GM18870 (cell line): ENCODE measurements around the gene AFP.

Experiments used
- ATAC-seq: cut with Tn5 transposase; IDR thresholded peaks from one replicate; pipeline ENCODE4 v1.9.1; 2021; ENCODE audit warnings: moderate library complexity; ENCODE audit not compliant: unreplicated experiment

Gene AFP

DNA sequence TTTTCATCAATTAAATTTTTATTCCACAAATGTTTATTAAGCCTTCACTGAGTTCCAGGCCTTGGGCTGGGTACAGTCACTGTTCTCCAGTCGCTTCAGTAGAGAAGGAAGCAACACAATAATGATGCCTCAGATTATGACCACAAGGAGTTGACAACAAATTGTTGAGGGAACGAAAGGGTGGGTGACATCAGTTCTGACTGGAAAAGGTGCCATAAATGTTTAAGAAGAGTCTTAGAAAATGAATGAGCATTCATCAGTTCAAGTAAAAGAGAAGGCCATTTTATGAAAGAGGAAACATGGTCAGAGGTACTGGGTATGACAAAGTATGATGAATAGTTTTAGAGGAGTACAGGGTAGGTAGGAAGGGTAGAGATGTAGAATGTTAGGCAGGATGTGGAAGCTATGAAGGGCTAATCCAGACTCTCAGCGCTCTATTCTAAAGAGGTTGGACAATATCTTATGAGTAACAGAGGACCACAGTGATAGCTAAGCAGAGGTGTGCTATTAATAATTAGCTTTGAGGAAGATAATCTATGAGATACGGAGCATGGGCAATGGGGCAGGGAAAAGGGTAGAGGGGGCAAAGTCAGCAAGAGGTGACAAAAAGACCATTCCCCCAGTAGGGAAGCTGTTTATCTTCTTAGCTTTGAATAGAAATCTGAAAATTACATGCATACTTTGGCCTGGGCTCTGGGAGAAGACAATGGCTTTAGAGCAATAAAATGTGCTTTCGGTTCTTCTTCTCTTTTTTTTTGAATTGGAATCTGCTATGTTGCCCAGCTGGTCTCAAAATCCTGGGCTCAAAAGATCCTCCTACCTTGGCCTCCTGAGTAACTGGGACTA lies 20.4 kb downstream of the AFP start:
- ATAC-seq: no peak

- no peak for ATAC-seq
These were observed 22.4 kb downstream of the AFP start for GRCh38 chr4:73458184-73459047.

- ATAC-seq: no peak
These were observed 23.0 kb downstream of the AFP start for GRCh38 chr4:73459048-73459421.

DNA sequence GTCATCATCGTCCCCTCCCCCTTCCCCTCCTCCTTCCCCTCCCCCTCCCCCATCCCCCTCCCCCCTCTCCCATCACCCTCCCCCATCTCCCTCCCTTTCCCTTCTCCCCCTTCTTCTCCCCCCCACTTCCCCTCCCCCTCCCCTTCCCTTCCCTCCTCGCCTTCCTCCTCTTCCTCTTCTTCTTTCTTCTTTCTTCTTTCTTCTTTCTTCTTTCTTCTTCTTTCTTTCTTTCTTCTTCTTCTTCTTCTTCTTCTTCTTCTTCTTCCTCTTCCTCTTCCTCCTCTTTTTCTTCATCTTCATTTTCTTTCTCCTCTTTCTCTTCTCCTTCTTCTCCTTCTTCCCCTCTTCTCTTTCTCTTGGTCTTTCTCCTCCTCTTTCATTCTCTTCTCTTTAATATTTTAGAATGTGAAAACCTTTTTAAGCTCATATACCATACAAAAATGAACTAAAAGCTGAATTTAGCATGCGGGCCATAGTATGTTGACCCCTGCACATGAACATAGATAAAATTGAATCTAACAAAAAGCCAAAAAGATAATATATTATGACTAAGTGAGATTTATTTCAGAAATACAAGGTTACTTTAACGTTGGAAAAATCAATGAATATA lies 25.0 kb downstream of the AFP start:
- no peak for ATAC-seq

DNA sequence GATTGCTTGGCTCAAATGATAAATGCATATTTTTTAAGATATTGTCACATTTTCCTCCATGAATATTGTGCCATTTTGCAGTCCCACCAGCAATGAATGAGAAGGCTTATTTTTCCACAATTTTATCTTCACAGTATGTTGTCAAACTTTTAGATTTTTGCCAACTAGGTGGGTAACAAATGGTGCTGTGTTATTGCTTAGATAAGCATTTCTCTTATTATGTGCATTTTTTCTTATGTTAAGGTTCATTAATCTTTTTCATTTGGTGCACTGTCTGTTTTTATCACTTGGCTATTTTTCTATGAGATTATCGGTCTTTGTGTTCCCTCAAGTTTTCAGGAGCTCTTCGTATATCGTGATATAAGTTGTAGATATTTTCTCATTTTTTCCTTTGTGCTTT lies 32.1 kb downstream of the AFP start:
- no peak for ATAC-seq

DNA sequence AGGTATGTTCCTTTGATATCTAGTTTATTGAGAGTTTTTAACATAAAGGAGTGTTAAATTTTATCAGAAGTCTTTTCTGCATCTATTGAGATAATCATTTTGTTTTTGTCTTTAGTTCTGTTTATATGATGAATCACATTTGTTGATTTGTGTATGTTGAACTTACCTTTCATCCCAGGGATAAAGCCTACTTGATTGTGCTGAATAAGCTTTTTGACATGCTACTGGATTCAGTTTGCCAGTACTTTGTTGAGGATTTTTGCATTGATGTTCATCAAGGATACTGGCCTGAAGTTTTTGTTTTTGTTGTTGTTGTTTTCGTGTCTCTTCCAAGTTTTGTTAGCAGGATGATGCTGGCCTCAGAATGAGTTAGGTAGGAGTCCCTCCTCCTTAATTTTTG lies 34.7 kb downstream of the AFP start:
- ATAC-seq: no peak

- ATAC-seq: no peak
These were observed 41.2 kb downstream of the AFP start for GRCh38 chr4:73477176-73477575.

GRCh38 chr4:73479323-73479722 lies 43.3 kb downstream of the AFP start:
- ATAC-seq: no peak

DNA sequence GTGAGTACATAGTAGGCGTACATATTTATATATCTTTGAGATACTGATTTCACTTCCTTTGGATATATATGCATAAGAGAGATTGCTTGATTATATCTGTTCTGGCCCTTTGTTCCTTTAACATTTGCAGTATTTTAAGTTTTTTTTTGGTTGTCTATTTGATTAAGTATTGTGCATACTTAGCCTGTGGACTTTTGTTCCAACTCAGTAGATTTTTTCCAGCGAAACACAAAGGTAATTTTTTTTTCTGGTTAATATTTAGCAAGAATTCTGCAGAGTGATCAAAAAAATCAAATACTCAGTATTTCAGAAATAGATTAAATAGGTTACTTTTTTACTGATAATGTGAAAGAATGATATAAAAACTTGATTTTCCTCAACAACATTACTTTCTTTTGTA lies 45.3 kb downstream of the AFP start, which contains the start of gene AFM:
TSS of gene AFM (plus strand) at position 388 of the 400 bp plus-strand sequence. CDS start 31 bp downstream, outside the sequence.
- ATAC-seq: no peak

DNA sequence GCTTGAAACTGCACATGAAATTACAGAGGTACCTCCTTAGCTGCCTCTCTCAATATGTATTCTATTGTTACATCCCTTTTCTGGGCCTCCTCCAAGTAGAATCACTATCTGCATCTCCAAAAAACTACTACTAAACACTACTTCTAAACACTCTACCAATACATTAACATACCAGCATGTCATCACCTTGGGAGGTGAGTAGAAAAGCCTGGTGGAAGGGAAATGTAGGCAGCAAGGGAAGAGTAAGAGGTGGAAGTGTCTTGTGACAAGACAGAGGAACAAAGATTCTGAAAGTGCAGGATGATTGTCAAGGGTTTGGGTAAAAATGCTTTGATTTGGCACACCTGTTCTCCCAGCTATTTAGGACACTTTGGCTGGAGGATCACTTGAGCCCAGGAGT lies 49.1 kb downstream of the AFP start:
- ATAC-seq: no peak

- ATAC-seq: no peak
These were observed 49.6 kb downstream of the AFP start for GRCh38 chr4:73485596-73485995.

- no peak for ATAC-seq
These were observed 50.5 kb downstream of the AFP start for GRCh38 chr4:73486497-73486896.

DNA sequence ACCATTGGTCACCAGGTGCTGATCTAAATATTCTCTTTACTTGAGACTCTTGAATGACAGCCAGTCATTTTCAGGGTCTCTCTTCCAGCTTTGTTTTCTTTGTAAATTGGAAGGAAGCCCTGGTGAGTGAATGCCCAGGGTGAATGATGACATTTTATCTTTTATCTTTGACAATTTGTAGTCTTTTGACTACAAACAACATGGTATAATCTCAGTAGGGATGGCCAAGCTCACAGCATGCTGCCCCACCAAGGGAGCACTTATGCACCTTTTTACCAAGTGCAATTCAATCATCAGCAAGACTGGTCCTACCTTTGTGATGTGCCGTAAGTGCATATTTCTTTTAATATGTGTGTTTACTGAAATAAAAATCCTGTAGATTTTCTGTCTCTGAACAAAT lies 51.2 kb downstream of the AFP start:
- ATAC-seq: no peak

DNA sequence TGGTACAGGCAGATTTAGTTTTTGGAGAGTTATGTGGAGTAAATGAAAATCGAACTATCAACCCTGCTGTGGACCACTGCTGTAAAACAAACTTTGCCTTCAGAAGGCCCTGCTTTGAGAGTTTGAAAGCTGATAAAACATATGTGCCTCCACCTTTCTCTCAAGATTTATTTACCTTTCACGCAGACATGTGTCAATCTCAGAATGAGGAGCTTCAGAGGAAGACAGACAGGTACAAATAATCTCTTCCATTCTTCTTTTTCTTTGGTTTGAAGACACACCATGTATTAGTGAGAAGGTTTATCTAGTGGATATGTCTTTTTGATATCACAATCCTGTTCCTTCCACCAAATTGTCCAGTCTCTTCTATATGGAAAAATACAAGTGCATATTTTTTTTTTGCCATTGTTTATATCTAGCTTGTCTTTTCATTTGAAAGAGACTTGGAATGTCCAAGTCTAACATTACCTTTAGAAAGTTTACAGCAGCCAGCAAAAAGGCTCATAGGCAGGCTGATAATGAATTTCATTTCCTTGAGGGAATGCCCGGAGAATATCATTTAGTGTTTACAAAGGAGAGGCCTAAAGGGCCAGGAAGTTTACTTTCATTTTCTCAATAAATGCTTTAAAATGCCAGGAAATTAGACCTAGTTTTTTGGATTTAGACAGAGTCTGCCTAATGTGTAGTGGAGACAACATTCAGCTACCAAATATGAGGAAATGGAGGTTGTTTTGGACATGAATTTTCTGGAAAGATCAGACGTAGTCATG lies 64.2 kb downstream of the AFP start:
- ATAC-seq: no peak

DNA sequence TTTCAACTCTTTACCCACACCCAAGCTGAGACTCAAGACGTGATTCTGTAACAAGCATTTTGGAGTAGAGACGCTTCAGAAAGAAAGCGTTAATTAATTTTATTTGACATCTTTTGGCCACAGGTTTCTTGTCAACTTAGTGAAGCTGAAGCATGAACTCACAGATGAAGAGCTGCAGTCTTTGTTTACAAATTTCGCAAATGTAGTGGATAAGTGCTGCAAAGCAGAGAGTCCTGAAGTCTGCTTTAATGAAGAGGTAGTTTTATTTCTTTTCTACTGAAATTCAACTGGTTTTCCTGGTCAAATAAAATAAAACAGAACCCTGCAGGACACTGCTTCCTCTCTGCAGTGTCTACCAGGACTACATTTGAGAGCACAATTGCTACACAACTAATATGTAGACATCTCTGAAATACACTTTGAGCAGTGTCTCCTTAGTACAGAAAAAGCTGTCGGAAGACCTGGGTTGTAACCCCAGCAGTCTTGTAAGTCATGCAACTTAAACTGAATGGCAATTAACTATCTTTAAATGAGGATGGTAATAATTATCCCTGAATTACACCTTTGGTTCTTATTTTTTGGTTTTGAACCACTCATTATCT lies 65.7 kb downstream of the AFP start:
- ATAC-seq: no peak

DNA sequence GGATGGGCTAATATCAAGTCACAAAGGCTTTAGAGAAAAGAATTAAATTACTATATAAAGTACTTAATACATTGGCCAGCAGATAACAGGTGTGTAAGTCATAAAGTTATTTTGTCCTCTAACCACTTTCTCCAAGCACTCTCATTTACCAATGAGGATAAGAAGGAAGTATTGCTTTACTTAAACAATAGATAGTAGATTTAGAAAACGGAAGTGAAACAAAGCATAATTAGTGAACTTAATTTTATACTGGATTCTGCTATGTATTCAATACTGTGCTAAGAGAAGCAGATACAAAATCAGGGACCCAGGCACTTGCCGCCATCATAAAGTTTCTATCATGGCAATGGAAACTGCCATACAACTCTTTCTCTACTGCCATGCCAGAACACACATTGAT lies 69.5 kb downstream of the AFP start:
- no peak for ATAC-seq
